Transverse colon (tissue), 4 donors: ENCODE measurements around the gene PLCH1. TPM values are rescaled to one million over a fixed set of nuclear protein-coding genes. Genes with fewer than 3 reads are reported as not detected.

Experiments used
- DNase-seq: peaks from one replicate; pipeline ENCODE4 v3.0.0-alpha.2; 2019
- H3K27ac ChIP-seq, 4 donors: fragments of 200-600 bp; sonication (generic); 2 replicates each; pipeline ENCODE4 v1.5.1; 2016 to 2018; ENCODE audit warnings: inconsistent platforms in 4 of 4
- H3K27me3 ChIP-seq: fragments of 200-600 bp; sonication (generic); 2 replicates; pipeline ENCODE4 v1.5.1; 2017; ENCODE audit warnings: inconsistent platforms
- H3K36me3 ChIP-seq, 4 donors: fragments of 200-600 bp; sonication (generic); 2 replicates each; pipeline ENCODE4 v1.5.1; 2017 to 2019; ENCODE audit warnings: inconsistent platforms in 4 of 4
- H3K4me1 ChIP-seq, 4 donors: fragments of 200-600 bp; sonication (generic); 2 replicates each; pipeline ENCODE4 v1.5.1; 2017 to 2020; ENCODE audit warnings: inconsistent platforms in 4 of 4
- H3K4me3 ChIP-seq, 4 donors: fragments of 200-600 bp; sonication (generic); 1 replicate in 1 of 4; 2 replicates in 3 of 4; pipeline versions ENCODE4 v1.5.1 to v1.6.1; 2017 to 2019; ENCODE audit warnings: inconsistent platforms in 4 of 4
- H3K9me3 ChIP-seq, 2 donors: fragments of 200-600 bp; sonication (generic); 2 replicates each; pipeline ENCODE4 v1.5.1; 2017 to 2019; ENCODE audit warnings: inconsistent platforms in 2 of 2
- EP300 ChIP-seq: sonication (generic); formaldehyde crosslinking; IDR thresholded peaks from one replicate; pipeline ENCODE4 v1.6.1; 2017; ENCODE audit warnings: antibody characterized with exemption, low read depth
- POLR2A ChIP-seq: fragments of 450-650 bp; IDR thresholded peaks from one replicate; pipeline ENCODE4 v1.6.1; 2016; ENCODE audit warnings: antibody characterized with exemption, mild to moderate bottlenecking, moderate library complexity
- POLR2AphosphoS5 ChIP-seq, 3 donors: sonication (generic); formaldehyde crosslinking; IDR thresholded peaks; one replicate each; pipeline ENCODE4 v1.6.1; 2016; ENCODE audit warnings: antibody characterized with exemption in 3 of 3
- WGBS, 2 donors: methylation state at CpG; one replicate each; pipeline ENCODE4 v1.1.5; 2018; ENCODE audit warnings: low coverage in 1 of 2; 5-methylcytosine and 5-hydroxymethylcytosine counted together
- in situ Hi-C, 4 donors: fragments of 200-750 bp; cut with MboI; loops; one replicate each; pipeline versions ENCODE4 v1.15.0 to v1.15.1; 2017; ENCODE audit warnings: low sequenced_read_pairs in 3 of 4, low pct_ligation_motif_present in 1 of 4, low pct_unique_long_range_greater_than_20kb in 1 of 4
- intact Hi-C: fragments of 100-400 bp; cut with DNase I; formaldehyde crosslinking; loops from one replicate; pipeline ENCODE4 v1.15.1; 2023; ENCODE audit warnings: low total_unique reads
- total RNA-seq, 4 donors: library from RNA; depleted of rRNA; stranded (reverse); fragments of >200 nt; gene quantifications; one replicate each; pipeline ENCODE4 v1.1.0, GENCODE V29; 2016
- TF ChIP-seq, protein P1 (sequence below), 5 experiments: fragments of 200-600 bp in 3 of 5; fragments of 450-650 bp in 2 of 5; sonication (generic) in 3 of 5; IDR thresholded peaks; 1 replicate in 2 of 5; 2 replicates in 3 of 5; pipeline ENCODE4 v1.5.1; 2016 to 2017; ENCODE audit warnings: antibody characterized with exemption in 5 of 5, inconsistent platforms in 3 of 5, mild to moderate bottlenecking in 2 of 5, moderate library complexity in 1 of 5

PLCH1 gene
- total RNA-seq, 4 donors from 2014 or later, result 8.2 to 33.4 (median 8.5) TPM

DNA sequence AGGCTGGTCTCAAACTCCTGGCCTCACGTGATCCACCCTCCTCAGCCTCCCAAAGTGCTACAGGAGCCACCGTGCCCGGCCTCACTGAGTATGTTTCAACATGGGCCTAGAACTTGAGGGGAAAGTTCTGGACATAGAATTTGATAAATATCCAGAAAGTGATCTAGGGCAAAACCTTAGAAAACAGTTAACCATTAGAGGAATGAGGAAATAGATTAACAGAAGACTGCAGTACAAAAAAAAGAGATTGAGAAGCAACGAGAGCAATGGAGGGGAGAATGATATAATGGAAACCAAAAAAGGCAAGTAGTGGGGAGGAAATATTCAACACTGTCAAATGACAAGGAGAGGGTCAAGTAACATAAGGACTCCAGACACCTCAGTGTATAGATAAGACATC lies 191.5 kb downstream of the PLCH1 start:
- intact Hi-C loops, result no loop called here
- TF ChIP-seq EP300, result no peak
- no peak for TF ChIP-seq POLR2A
- TF ChIP-seq, protein P1, sequence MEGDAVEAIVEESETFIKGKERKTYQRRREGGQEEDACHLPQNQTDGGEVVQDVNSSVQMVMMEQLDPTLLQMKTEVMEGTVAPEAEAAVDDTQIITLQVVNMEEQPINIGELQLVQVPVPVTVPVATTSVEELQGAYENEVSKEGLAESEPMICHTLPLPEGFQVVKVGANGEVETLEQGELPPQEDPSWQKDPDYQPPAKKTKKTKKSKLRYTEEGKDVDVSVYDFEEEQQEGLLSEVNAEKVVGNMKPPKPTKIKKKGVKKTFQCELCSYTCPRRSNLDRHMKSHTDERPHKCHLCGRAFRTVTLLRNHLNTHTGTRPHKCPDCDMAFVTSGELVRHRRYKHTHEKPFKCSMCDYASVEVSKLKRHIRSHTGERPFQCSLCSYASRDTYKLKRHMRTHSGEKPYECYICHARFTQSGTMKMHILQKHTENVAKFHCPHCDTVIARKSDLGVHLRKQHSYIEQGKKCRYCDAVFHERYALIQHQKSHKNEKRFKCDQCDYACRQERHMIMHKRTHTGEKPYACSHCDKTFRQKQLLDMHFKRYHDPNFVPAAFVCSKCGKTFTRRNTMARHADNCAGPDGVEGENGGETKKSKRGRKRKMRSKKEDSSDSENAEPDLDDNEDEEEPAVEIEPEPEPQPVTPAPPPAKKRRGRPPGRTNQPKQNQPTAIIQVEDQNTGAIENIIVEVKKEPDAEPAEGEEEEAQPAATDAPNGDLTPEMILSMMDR (IDR thresholded peaks at IDR 0.05), result no peak
- TF ChIP-seq POLR2AphosphoS5 (IDR thresholded peaks at IDR 0.05), result no peak
- Histone ChIP-seq H3K4me3 (no peak overlapping the region), H3K27me3 (no peaks in the 10 kb centered on the region), H3K27ac (no peak overlapping the region), H3K36me3 (no peaks in the 10 kb centered on the region), H3K4me1 (peaks cover 0 to 6% (median 0%) of the 10 kb centered on the region in 4 donors), H3K9me3 (no peaks in the 10 kb centered on the region)
- in situ Hi-C loops, result no loop called here
- 63 to 73% methylated on average over 4 of the region's 4 CpGs for WGBS, 2 donors
- no peak for DNase-seq

DNA sequence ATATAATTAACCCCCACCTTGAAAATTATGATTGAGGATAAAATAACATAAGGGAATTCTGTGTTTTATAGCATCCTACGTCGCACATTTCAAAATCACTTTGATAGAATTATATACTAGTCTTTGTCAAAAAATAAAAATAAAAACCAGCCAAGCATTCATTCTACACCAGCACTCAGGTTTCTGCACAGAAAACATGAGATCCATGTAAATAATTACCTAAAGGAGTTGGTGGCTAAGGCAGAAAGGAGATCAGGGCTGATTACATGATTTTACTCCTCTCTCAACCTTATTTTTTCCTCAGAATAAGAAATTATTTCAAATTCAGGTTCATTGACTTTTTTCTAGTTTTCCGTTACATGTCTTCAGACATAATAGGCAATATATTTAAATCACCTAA lies 194.5 kb downstream of the PLCH1 start:
- Histone ChIP-seq H3K4me1 (peaks cover 0 to 3% (median 0%) of the 10 kb centered on the region in 4 donors), H3K27me3 (no peaks in the 10 kb centered on the region), H3K27ac (no peak overlapping the region), H3K4me3 (no peak overlapping the region), H3K9me3 (no peaks in the 10 kb centered on the region), H3K36me3 (no peaks in the 10 kb centered on the region)
- 93 to 94% methylated on average over 3 of the region's 3 CpGs for WGBS, 2 donors
- in situ Hi-C loops (no loop called here), intact Hi-C loops (no loop called here)
- DNase-seq, result no peak
- TF ChIP-seq EP300 (no peak), POLR2A (no peak), POLR2AphosphoS5 (IDR thresholded peaks at IDR 0.05) (no peak)
- TF ChIP-seq, protein P1 (IDR thresholded peaks at IDR 0.05), result no peak

DNA sequence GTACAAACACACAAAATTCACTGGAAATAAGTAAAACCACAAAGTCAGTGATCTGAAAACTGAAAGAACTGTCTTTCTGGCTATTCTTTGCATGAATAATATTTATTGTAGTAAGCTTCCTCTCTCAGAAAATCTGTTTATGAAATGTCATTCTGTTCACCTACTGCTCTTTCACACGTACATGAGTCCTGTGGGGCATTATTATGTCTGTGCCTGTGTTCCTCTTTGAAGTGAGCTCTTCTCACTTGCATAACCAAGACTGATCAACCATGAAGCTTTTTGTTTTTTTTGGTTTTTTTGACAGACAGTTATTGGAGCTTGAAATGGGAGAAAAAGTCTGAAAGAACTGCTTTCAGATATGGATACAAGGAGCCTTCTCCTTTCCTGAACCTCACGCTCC lies 195.8 kb downstream of the PLCH1 start:
- intact Hi-C loops (no loop called here), in situ Hi-C loops (no loop called here)
- H3K9me3 ChIP-seq, result no peaks in the 10 kb centered on the region
- H3K4me1 ChIP-seq, result no peaks in the 10 kb centered on the region
- no peak for TF ChIP-seq POLR2A
- TF ChIP-seq, protein P1 (IDR thresholded peaks at IDR 0.05), result no peak
- TF ChIP-seq POLR2AphosphoS5 (IDR thresholded peaks at IDR 0.05), result no peak
- TF ChIP-seq EP300, result no peak
- no peak overlapping the region for H3K27ac ChIP-seq
- H3K36me3 ChIP-seq, result no peaks in the 10 kb centered on the region
- no peaks in the 10 kb centered on the region for H3K27me3 ChIP-seq
- no peak for DNase-seq
- no peak overlapping the region for H3K4me3 ChIP-seq
- 55 to 66% methylated on average over 2 of the region's 2 CpGs for WGBS, 2 donors

DNA sequence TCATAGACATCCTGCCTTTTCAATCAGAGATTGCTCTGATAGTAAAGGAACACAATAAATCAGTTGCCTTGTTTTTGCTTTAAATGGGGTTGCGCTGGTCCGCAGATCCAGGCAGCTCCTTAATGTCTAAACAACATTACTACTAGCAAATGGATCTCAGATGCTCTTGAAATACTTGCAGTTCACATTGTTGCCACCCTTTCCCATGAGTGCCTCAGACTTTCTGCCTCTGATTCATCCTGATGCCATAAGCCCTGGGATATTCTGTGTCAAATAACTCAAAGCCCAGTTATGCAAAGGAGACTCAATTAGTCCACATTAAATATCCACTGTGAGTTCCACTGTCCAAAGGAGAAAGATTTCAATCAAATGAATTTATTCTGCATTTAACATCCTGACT lies 196.7 kb downstream of the PLCH1 start:
- 81% methylated on average over 2 of the region's 2 CpGs; no CpG with 5 or more reads in 1 of the 2 donors for WGBS, 2 donors
- intact Hi-C loops (no loop called here), in situ Hi-C loops (no loop called here)
- Histone ChIP-seq H3K27me3 (no peaks in the 10 kb centered on the region), H3K4me3 (no peak overlapping the region), H3K27ac (no peak overlapping the region), H3K4me1 (no peaks in the 10 kb centered on the region), H3K9me3 (no peaks in the 10 kb centered on the region), H3K36me3 (no peaks in the 10 kb centered on the region)
- no peak for DNase-seq
- TF ChIP-seq EP300 (no peak), POLR2AphosphoS5 (IDR thresholded peaks at IDR 0.05) (no peak), POLR2A (no peak)
- TF ChIP-seq, protein P1 (IDR thresholded peaks at IDR 0.05), result no peak
